HCT116 (cell line): ENCODE data around the gene SERTAD4. TPM values are rescaled to one million over a fixed set of nuclear protein-coding genes. Genes with fewer than 3 reads are reported as not detected.

Experiments
- ATAC-seq: fragments of 200-7000 bp; cut with Tn5 transposase; 2 replicates; pipeline ENCODE4 v1.9.1; 2020; ENCODE audit warnings: mild to moderate bottlenecking, moderate library complexity
- BruUV-seq: library from RNA; stranded (reverse); fragments of 400-500 nt; replicated peaks from 2 replicates; lab custom pipeline; 2021; lab: Mats Ljungman, UMichigan
- CTCF ChIA-PET: fragments of 300-600 bp; sonication (Branson Sonifier 250); formaldehyde crosslinking; loops from one replicate; lab custom pipeline; 2021; ENCODE audit warnings: antibody characterized with exemption; lab: Charles Lee
- POLR2A ChIA-PET: fragments of 300-600, 350-600 bp; sonication (Branson Sonifier 250); formaldehyde crosslinking; loops from one replicate; lab custom pipeline; 2021; ENCODE audit warnings: antibody characterized with exemption; lab: Charles Lee
- RAD21 ChIA-PET, 2 experiments: fragments of 300-600 bp; sonication (Branson Sonifier 250); formaldehyde crosslinking; loops; one replicate each; lab custom pipeline; 2023; ENCODE audit warnings: low total read pairs in 2 of 2; ENCODE audit not compliant: uncharacterized antibody in 2 of 2, unreplicated experiment in 2 of 2, low non-redundant PET in 1 of 2; lab: Charles Lee
- DNase-seq: peaks from one replicate; pipeline ENCODE4 v3.0.0-alpha.2; 2010; ENCODE audit warnings: low read depth, low spot score
- H2AFZ ChIP-seq: fragments of 200-600 bp; shearing (Covaris generic), sonication (generic); 2 replicates; pipeline ENCODE4 v1.6.1; 2017; ENCODE audit warnings: low read depth, mixed run types, mixed read lengths, antibody characterized with exemption, low read length; ENCODE audit not compliant: poor library complexity, severe bottlenecking
- H3K27ac ChIP-seq: 2 replicates; pipeline ENCODE4 v1.5.1; 2012; ENCODE audit warnings: low read depth, low read length
- H3K27me3 ChIP-seq: fragments of 200-600 bp; sonication (generic); 2 replicates; pipeline ENCODE4 v1.6.1; 2016; ENCODE audit warnings: mixed run types, low read length, mixed read lengths; ENCODE audit not compliant: insufficient read depth
- H3K36me3 ChIP-seq, 2 experiments: fragments of 200-500 bp in 1 of 2; fragments of 200-600 bp in 1 of 2; sonication (Bioruptor generic) in 1 of 2; sonication (generic) in 1 of 2; 2 replicates each; pipeline versions ENCODE4 v1.5.1 to v1.6.1; 2014 to 2016; ENCODE audit warnings: low read length in 2 of 2, inconsistent platforms in 1 of 2, mixed read lengths in 1 of 2, mixed run types in 1 of 2; ENCODE audit not compliant: insufficient read depth in 2 of 2, control insufficient read depth in 1 of 2
- H3K4me1 ChIP-seq, 2 experiments: fragments of 200-600 bp in 1 of 2; sonication (generic) in 1 of 2; 2 replicates each; pipeline versions ENCODE4 v1.5.1 to v1.6.1; 2012 to 2017; ENCODE audit warnings: low read length in 2 of 2, inconsistent platforms in 1 of 2, mild to moderate bottlenecking in 1 of 2, mixed read lengths in 1 of 2, mixed run types in 1 of 2, moderate library complexity in 1 of 2; ENCODE audit not compliant: insufficient read depth in 2 of 2, control insufficient read depth in 1 of 2
- H3K4me2 ChIP-seq: fragments of 200-600 bp; sonication (generic); 2 replicates; pipeline ENCODE4 v1.6.1; 2017; ENCODE audit warnings: mixed run types, low read length, mixed read lengths
- H3K4me3 ChIP-seq, 2 experiments: fragments of 200-600 bp in 1 of 2; sonication (generic) in 1 of 2; replicated peaks in 1 of 2; 2 replicates each; pipeline ENCODE4 v1.5.1; 2011 to 2016; ENCODE audit warnings: low read length in 2 of 2, control low read depth in 1 of 2, low read depth in 1 of 2, mild to moderate bottlenecking in 1 of 2, mixed read lengths in 1 of 2, mixed run types in 1 of 2
- H3K79me2 ChIP-seq: fragments of 200-600 bp; sonication (generic); 2 replicates; pipeline ENCODE4 v1.6.1; 2017; ENCODE audit warnings: mild to moderate bottlenecking, mixed run types, low read length, moderate library complexity, mixed read lengths; ENCODE audit not compliant: insufficient read depth
- H3K9ac ChIP-seq: fragments of 200-600 bp; sonication (generic); 2 replicates; pipeline ENCODE4 v1.6.1; 2016; ENCODE audit warnings: low read length, mixed read lengths
- H3K9me2 ChIP-seq: fragments of 200-600 bp; sonication (generic), shearing (Covaris generic); 2 replicates; pipeline ENCODE4 v1.6.1; 2017; ENCODE audit warnings: mixed run types, mild to moderate bottlenecking, moderate library complexity; ENCODE audit not compliant: insufficient read depth
- H3K9me3 ChIP-seq, 2 experiments: fragments of 200-500 bp in 1 of 2; fragments of 200-600 bp in 1 of 2; sonication (Bioruptor generic) in 1 of 2; sonication (generic) in 1 of 2; 2 replicates each; pipeline ENCODE4 v1.6.1; 2014 to 2017; ENCODE audit warnings: low read length in 2 of 2, mixed read lengths in 2 of 2, inconsistent platforms in 1 of 2, low read depth in 1 of 2, mild to moderate bottlenecking in 1 of 2, mixed run types in 1 of 2, moderate library complexity in 1 of 2; ENCODE audit not compliant: control insufficient read depth in 1 of 2, insufficient read depth in 1 of 2
- H4K20me1 ChIP-seq: fragments of 200-600 bp; sonication (generic), shearing (Covaris generic); 2 replicates; pipeline ENCODE4 v1.6.1; 2017; ENCODE audit warnings: mixed run types, mild to moderate bottlenecking, moderate library complexity; ENCODE audit not compliant: insufficient read depth
- EGR1 ChIP-seq: IDR thresholded peaks from 2 replicates; pipeline ENCODE4 v1.6.1; 2012; ENCODE audit warnings: low read depth
- EZH2 ChIP-seq: fragments of 200-600 bp; sonication (generic); IDR thresholded peaks from 2 replicates; pipeline ENCODE4 v1.6.1; 2017; ENCODE audit warnings: antibody characterized with exemption, mixed run types
- EZH2phosphoT487 ChIP-seq: fragments of 200-600 bp; IDR thresholded peaks from 2 replicates; pipeline ENCODE4 v1.6.1; 2018; ENCODE audit warnings: antibody characterized with exemption, borderline replicate concordance
- FOSL1 ChIP-seq: IDR thresholded peaks from 2 replicates; pipeline ENCODE4 v1.6.1; 2012; ENCODE audit warnings: low read depth
- JUND ChIP-seq: IDR thresholded peaks from 2 replicates; pipeline ENCODE4 v1.6.1; 2012
- POLR2AphosphoS5 ChIP-seq: IDR thresholded peaks from 2 replicates; pipeline ENCODE4 v1.6.1; 2011; ENCODE audit warnings: mild to moderate bottlenecking, low read depth, low read length, moderate library complexity
- RAD21 ChIP-seq: IDR thresholded peaks from 2 replicates; pipeline ENCODE4 v1.6.1; 2012; ENCODE audit warnings: low read depth, mild to moderate bottlenecking
- SIN3A ChIP-seq: IDR thresholded peaks from 2 replicates; pipeline ENCODE4 v1.6.1; 2012; ENCODE audit warnings: low read depth
- SRF ChIP-seq: IDR thresholded peaks from 2 replicates; pipeline ENCODE4 v1.6.1; 2012; ENCODE audit warnings: low read depth
- TCF7L2 ChIP-seq: IDR thresholded peaks from 2 replicates; pipeline ENCODE4 v1.7.0; 2011; ENCODE audit warnings: borderline replicate concordance, inconsistent platforms; ENCODE audit not compliant: insufficient read depth, insufficient read length; ENCODE audit errors: extremely low read depth
- ZNF274 ChIP-seq: fragments of 200-500 bp; sonication (Bioruptor generic); IDR thresholded peaks from 2 replicates; pipeline ENCODE4 v1.6.1; 2014; ENCODE audit warnings: mild to moderate bottlenecking, low read depth, low read length, inconsistent platforms
- intact Hi-C: fragments of 100-400 bp; cut with micrococcal nuclease; formaldehyde crosslinking; loops from 2 replicates; pipeline ENCODE4 v1.10.0; 2022
- total RNA-seq: library from RNA; stranded (reverse); gene quantifications from one replicate; pipeline ENCODE4 v1.2.1, GENCODE V29; 2021; ENCODE audit not compliant: unreplicated experiment
- TF ChIP-seq, protein P1 (sequence below): IDR thresholded peaks from 2 replicates; pipeline ENCODE4 v1.6.1; 2012; ENCODE audit warnings: low read depth
- TF ChIP-seq, protein P2 (sequence below), 3 experiments: fragments of 200-600 bp in 1 of 3; sonication (generic) in 1 of 3; IDR thresholded peaks in 2 of 3; conservative IDR thresholded peaks in 1 of 3; 2 replicates each; pipeline ENCODE4 v1.5.1; 2012 to 2017; ENCODE audit warnings: low read depth in 2 of 3, low read length in 2 of 3, antibody characterized with exemption in 1 of 3, borderline replicate concordance in 1 of 3, control low read depth in 1 of 3, mild to moderate bottlenecking in 1 of 3, mixed read lengths in 1 of 3, mixed run types in 1 of 3, moderate library complexity in 1 of 3; ENCODE audit not compliant: insufficient read depth in 1 of 3
- TF ChIP-seq, protein P3 (sequence below): IDR thresholded peaks from 2 replicates; pipeline ENCODE4 v1.6.1; 2011; ENCODE audit warnings: mild to moderate bottlenecking, low read length, moderate library complexity; ENCODE audit not compliant: insufficient replicate concordance; ENCODE audit errors: extremely low read depth

The SERTAD4 gene
- total RNA-seq, 1 experiment from 2014 or later = 0.07 TPM

DNA sequence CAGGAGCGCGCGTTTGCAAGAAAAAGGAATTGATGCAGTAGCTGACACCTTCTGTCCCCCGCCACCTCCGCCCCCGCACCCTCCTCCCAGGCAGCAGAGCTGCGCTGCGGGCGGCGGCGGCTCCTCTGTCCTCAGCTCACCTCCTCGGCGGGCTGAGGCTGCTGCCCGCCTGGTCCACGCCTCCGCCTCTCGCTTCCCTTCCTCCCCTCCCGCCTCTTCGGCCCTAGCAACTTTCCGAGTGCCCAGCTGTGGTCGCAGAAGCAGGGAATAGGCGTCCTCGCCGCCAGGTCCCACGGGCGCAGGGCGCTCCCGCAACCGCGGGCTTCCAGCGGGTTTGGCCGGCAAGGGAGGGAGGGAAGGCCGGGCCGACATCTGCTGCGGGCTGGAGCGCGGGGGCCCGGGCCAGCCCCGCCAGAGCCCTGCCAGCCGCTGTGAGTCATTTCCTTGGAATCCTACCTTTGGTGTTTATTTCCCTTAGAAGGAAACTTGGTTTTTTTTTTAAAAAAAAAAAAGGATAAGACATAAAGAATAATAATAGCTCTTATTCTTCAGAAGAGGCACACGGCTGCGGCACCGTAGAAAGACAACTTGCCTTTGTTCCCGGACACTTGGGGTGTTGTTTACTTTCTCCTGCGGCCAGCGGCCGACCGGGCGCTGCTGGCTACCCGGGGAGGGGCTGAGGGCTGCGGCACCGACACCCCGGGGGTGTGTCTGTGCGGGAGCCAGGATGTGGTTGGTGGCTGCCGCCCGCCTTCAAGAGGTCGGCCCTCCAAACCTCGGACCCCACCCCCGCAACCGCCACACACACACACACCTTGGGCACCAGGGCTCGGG is 1.1 kb downstream of the SERTAD4 start:
- intact Hi-C loops = loop anchor here (2.0 kb wide), 1 partner anchor 15 kb away; no protein-coding TSS in a partner anchor
- ATAC-seq (peak; percentile 72), DNase-seq (peak; percentile 23)
- no peaks in the 10 kb centered on the region for H3K36me3 ChIP-seq
- peak overlapping the region; percentile 37 to 57 for H3K4me3 ChIP-seq
- H3K4me2 ChIP-seq = peak overlapping the region; percentile 94
- CTCF ChIA-PET = no interaction called here
- H3K9me3 ChIP-seq = no peaks in the 10 kb centered on the region
- peaks cover 7 to 21% of the 10 kb centered on the region in 2 experiments; a peak in 2 of 4 replicates for H3K4me1 ChIP-seq
- H3K9ac ChIP-seq = no peak overlapping the region
- peak overlapping the region; percentile 54 for H2AFZ ChIP-seq
- H3K27me3 ChIP-seq = peaks cover 52% of the 10 kb centered on the region
- no peaks in the 10 kb centered on the region for H3K79me2 ChIP-seq
- no peaks in the 10 kb centered on the region for H3K9me2 ChIP-seq
- RAD21 ChIA-PET = interaction anchor here (0.7 to 1.2 kb wide), 2 partner anchors 12 to 140 kb away, joined by 3 to 4 read pairs; no protein-coding TSS in a partner anchor
- TF ChIP-seq ZNF274 (no peak), TCF7L2 (peak; percentile 35), SIN3A (no peak), EGR1 (peak; percentile 77), SRF (peak; percentile 62), EZH2 (0 out of 2 replicates have a peak, but pooled peaks have one; percentile 45), POLR2AphosphoS5 (no peak), RAD21 (no peak), EZH2phosphoT487 (no peak), JUND (peak; percentile 64), FOSL1 (peak; percentile 65)
- TF ChIP-seq, protein P1, sequence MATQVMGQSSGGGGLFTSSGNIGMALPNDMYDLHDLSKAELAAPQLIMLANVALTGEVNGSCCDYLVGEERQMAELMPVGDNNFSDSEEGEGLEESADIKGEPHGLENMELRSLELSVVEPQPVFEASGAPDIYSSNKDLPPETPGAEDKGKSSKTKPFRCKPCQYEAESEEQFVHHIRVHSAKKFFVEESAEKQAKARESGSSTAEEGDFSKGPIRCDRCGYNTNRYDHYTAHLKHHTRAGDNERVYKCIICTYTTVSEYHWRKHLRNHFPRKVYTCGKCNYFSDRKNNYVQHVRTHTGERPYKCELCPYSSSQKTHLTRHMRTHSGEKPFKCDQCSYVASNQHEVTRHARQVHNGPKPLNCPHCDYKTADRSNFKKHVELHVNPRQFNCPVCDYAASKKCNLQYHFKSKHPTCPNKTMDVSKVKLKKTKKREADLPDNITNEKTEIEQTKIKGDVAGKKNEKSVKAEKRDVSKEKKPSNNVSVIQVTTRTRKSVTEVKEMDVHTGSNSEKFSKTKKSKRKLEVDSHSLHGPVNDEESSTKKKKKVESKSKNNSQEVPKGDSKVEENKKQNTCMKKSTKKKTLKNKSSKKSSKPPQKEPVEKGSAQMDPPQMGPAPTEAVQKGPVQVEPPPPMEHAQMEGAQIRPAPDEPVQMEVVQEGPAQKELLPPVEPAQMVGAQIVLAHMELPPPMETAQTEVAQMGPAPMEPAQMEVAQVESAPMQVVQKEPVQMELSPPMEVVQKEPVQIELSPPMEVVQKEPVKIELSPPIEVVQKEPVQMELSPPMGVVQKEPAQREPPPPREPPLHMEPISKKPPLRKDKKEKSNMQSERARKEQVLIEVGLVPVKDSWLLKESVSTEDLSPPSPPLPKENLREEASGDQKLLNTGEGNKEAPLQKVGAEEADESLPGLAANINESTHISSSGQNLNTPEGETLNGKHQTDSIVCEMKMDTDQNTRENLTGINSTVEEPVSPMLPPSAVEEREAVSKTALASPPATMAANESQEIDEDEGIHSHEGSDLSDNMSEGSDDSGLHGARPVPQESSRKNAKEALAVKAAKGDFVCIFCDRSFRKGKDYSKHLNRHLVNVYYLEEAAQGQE = no peak
- TF ChIP-seq, protein P2, sequence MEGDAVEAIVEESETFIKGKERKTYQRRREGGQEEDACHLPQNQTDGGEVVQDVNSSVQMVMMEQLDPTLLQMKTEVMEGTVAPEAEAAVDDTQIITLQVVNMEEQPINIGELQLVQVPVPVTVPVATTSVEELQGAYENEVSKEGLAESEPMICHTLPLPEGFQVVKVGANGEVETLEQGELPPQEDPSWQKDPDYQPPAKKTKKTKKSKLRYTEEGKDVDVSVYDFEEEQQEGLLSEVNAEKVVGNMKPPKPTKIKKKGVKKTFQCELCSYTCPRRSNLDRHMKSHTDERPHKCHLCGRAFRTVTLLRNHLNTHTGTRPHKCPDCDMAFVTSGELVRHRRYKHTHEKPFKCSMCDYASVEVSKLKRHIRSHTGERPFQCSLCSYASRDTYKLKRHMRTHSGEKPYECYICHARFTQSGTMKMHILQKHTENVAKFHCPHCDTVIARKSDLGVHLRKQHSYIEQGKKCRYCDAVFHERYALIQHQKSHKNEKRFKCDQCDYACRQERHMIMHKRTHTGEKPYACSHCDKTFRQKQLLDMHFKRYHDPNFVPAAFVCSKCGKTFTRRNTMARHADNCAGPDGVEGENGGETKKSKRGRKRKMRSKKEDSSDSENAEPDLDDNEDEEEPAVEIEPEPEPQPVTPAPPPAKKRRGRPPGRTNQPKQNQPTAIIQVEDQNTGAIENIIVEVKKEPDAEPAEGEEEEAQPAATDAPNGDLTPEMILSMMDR (IDR thresholded peaks at IDR 0.05 in 2 of 3, conservative IDR thresholded peaks at IDR 0.05 in 1 of 3; ENCODE audit: borderline replicate concordance in 1 of 3, insufficient read depth in 1 of 3, low read depth in 2 of 3, low read length in 2 of 3) = no peak
- TF ChIP-seq, protein P3, sequence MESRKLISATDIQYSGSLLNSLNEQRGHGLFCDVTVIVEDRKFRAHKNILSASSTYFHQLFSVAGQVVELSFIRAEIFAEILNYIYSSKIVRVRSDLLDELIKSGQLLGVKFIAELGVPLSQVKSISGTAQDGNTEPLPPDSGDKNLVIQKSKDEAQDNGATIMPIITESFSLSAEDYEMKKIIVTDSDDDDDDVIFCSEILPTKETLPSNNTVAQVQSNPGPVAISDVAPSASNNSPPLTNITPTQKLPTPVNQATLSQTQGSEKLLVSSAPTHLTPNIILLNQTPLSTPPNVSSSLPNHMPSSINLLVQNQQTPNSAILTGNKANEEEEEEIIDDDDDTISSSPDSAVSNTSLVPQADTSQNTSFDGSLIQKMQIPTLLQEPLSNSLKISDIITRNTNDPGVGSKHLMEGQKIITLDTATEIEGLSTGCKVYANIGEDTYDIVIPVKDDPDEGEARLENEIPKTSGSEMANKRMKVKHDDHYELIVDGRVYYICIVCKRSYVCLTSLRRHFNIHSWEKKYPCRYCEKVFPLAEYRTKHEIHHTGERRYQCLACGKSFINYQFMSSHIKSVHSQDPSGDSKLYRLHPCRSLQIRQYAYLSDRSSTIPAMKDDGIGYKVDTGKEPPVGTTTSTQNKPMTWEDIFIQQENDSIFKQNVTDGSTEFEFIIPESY = no peak
- TF ChIP-seq, all 23 proteins: peak for 6
- Histone ChIP-seq H3K27ac (no peak overlapping the region; the same call in 1 of the 2 replicates), H4K20me1 (no peaks in the 10 kb centered on the region)
- BruUV-seq = no TSS peak
- POLR2A ChIA-PET = interaction anchor here (1.1 kb wide), 2 partner anchors 11 to 140 kb away, joined by 4 to 7 read pairs; no protein-coding TSS in a partner anchor
